K562 (cell line): ENCODE results near the gene CTNNBL1. TPM values are rescaled to one million over a fixed set of nuclear protein-coding genes. Genes with fewer than 3 reads are reported as not detected.

Experiments
- ATAC-seq: fragments of 200-7000 bp; cut with Tn5 transposase; 3 replicates; pipeline ENCODE4 v1.9.1; 2020; ENCODE audit warnings: moderate library complexity
- BruUV-seq: library from RNA; stranded (reverse); fragments of 400-500 nt; replicated peaks from 2 replicates; lab custom pipeline; 2021; lab: Mats Ljungman, UMichigan
- CTCF ChIA-PET: fragments of 300-600 bp; formaldehyde crosslinking; extraction: SDS; loops from one replicate; lab custom pipeline; 2021; ENCODE audit warnings: low intra/inter-chr PET ratio; lab: Yijun Ruan, JAX
- POLR2A ChIA-PET: fragments of 300-600, 350-650 bp; sonication (Branson Sonifier 250); formaldehyde crosslinking; extraction: SDS; loops from one replicate; lab custom pipeline; 2021; ENCODE audit warnings: antibody characterized with exemption, inconsistent platforms; lab: Yijun Ruan, JAX
- DNase-seq, 4 experiments: peaks; one replicate each; pipeline versions ENCODE4 v3.0.0 to v3.0.0-alpha.2; 2011 to 2018; ENCODE audit warnings: low spot score in 3 of 4, mixed read lengths in 3 of 4; ENCODE audit errors: extremely low read depth in 1 of 4
- FAIRE-seq: peaks from 2 replicates; lab custom pipeline; 2011; peaks lifted over from hg19 to GRCh38; lab: Jason Lieb, UNC
- H2AFZ ChIP-seq: 2 replicates; pipeline ENCODE4 v1.6.0; 2011; ENCODE audit warnings: low read depth, low read length, control low read depth, inconsistent platforms
- H3K27ac ChIP-seq: fragments of 200-600 bp; 3 replicates; pipeline ENCODE4 v1.8.0; 2011; ENCODE audit warnings: low read depth, mild to moderate bottlenecking, control low read depth, inconsistent platforms, low read length, moderate library complexity, mixed read lengths; ENCODE audit errors: extremely low read depth
- H3K27me3 ChIP-seq, 2 experiments: fragments of 300-600 bp in 1 of 2; 2 replicates in 1 of 2; 3 replicates in 1 of 2; pipeline versions ENCODE4 v1.6.0 to v1.8.0; 2011; ENCODE audit warnings: inconsistent platforms in 2 of 2, low read length in 2 of 2, mild to moderate bottlenecking in 1 of 2, mixed read lengths in 1 of 2, moderate library complexity in 1 of 2; ENCODE audit not compliant: control insufficient read depth in 2 of 2, insufficient read depth in 2 of 2
- H3K36me3 ChIP-seq: fragments of 300-600 bp; 3 replicates; pipeline ENCODE4 v1.8.0; 2011; ENCODE audit warnings: mild to moderate bottlenecking, low read length, inconsistent platforms; ENCODE audit not compliant: control insufficient read depth, insufficient read depth
- H3K4me1 ChIP-seq, 2 experiments: fragments of 200-600 bp in 1 of 2; replicated peaks in 1 of 2; 2 replicates in 1 of 2; 3 replicates in 1 of 2; pipeline versions ENCODE4 v1.5.1 to v1.8.0; 2011; ENCODE audit warnings: inconsistent platforms in 2 of 2, low read length in 2 of 2, mild to moderate bottlenecking in 1 of 2, mixed read lengths in 1 of 2, moderate library complexity in 1 of 2; ENCODE audit not compliant: control insufficient read depth in 2 of 2, insufficient read depth in 2 of 2
- H3K4me2 ChIP-seq: 2 replicates; pipeline ENCODE4 v1.6.1; 2011; ENCODE audit warnings: low read length, control low read depth, inconsistent platforms, mixed read lengths; ENCODE audit not compliant: insufficient read depth
- H3K4me3 ChIP-seq: fragments of 200-600 bp; sonication (generic), shearing (Covaris generic); 2 replicates; pipeline ENCODE4 v1.5.1; 2016; ENCODE audit warnings: control low read depth, inconsistent platforms
- H3K79me2 ChIP-seq: fragments of 200-600 bp; 3 replicates; pipeline ENCODE4 v1.8.0; 2011; ENCODE audit warnings: low read length, inconsistent platforms; ENCODE audit not compliant: control insufficient read depth, insufficient read depth
- H3K9ac ChIP-seq, 2 experiments: 2 replicates each; pipeline versions ENCODE4 v1.6.0 to v1.6.1; 2011; ENCODE audit warnings: low read depth in 2 of 2, low read length in 2 of 2, control low read depth in 1 of 2, inconsistent platforms in 1 of 2, mild to moderate bottlenecking in 1 of 2, mixed read lengths in 1 of 2; ENCODE audit not compliant: insufficient read depth in 1 of 2
- H3K9me1 ChIP-seq: one replicate; pipeline ENCODE4 v1.6.0; 2011; ENCODE audit warnings: inconsistent platforms, mild to moderate bottlenecking, low read length, moderate library complexity; ENCODE audit not compliant: control insufficient read depth, insufficient read depth
- H3K9me3 ChIP-seq: replicated peaks from 2 replicates; pipeline ENCODE4 v1.5.1; 2011; ENCODE audit warnings: low read depth, low read length, inconsistent platforms; ENCODE audit not compliant: control insufficient read depth, insufficient read depth
- H4K20me1 ChIP-seq: replicated peaks from 2 replicates; pipeline ENCODE4 v1.6.1; 2011; ENCODE audit warnings: low read length, inconsistent platforms, mixed read lengths; ENCODE audit not compliant: control insufficient read depth, insufficient read depth
- SRF ChIP-seq, 2 experiments: fragments of 250-450, 450-650 bp in 1 of 2; sonication (Bioruptor Pico) in 1 of 2; sonication (generic) in 1 of 2; formaldehyde crosslinking; IDR thresholded peaks; 2 replicates each; pipeline versions ENCODE4 v1.5.0 to v1.5.1; 2020 to 2022; ENCODE audit warnings: mild to moderate bottlenecking in 1 of 2, missing genetic modification reagents in 1 of 2
- ZNF23 ChIP-seq: fragments of 250-450 bp; sonication (Bioruptor Pico); IDR thresholded peaks from 2 replicates; pipeline ENCODE4 v1.4.0; 2020; ENCODE audit warnings: mild to moderate bottlenecking
- WGBS: fragments of 100-300 bp; shearing (Covaris generic); methylation state at CpG from one replicate; pipeline ENCODE4 v1.1.6; 2016; ENCODE audit warnings: low coverage, mixed read lengths; ENCODE audit not compliant: insufficient coverage; ENCODE audit errors: missing lambda C conversion rate; 5-methylcytosine and 5-hydroxymethylcytosine counted together
- in situ Hi-C: fragments of 300-500 bp; cut with MboI; formaldehyde crosslinking; loops from 4 replicates; pipeline ENCODE4 v1.15.0; 2018; ENCODE audit warnings: inconsistent platforms, mixed read lengths
- intact Hi-C: fragments of 100-400 bp; cut with micrococcal nuclease; formaldehyde crosslinking; loops from 2 replicates; pipeline ENCODE4 v1.14.2; 2022
- polyA plus RNA-seq, 8 experiments: library from polyadenylated mRNA; depleted of rRNA in 4 of 8; stranded (reverse) in 5 of 8; unstranded in 3 of 8; fragments of >200 nt; fragmentation: Nextera tagmentation in 2 of 8; fragmentation: Illumina TruSeq in 1 of 8; extraction: Ambion mirVana in 2 of 8; extraction: Trizol in 1 of 8; gene quantifications; 2 replicates each; pipeline versions ENCODE4 v1.2.1 to v1.2.3, GENCODE V29; 2011 to 2014; ENCODE audit warnings: inconsistent platforms in 1 of 8, missing spikeins in 1 of 8
- total RNA-seq, 7 experiments: library from RNA; depleted of rRNA in 6 of 7; stranded (reverse); fragments of >200 nt in 6 of 7; fragmentation: Illumina TruSeq in 2 of 7; extraction: Trizol in 2 of 7; gene quantifications; 2 replicates each; pipeline versions ENCODE4 v1.2.1 to v1.2.3, GENCODE V29; 2011 to 2021; ENCODE audit warnings: low replicate concordance in 1 of 7
- TF ChIP-seq, protein P1 (sequence below): fragments of 250-450 bp; sonication (Bioruptor Pico); IDR thresholded peaks from 2 replicates; pipeline ENCODE4 v1.4.0; 2020; ENCODE audit warnings: borderline replicate concordance
- TF ChIP-seq, protein P2 (sequence below), 2 experiments: fragments of 450-650 bp; IDR thresholded peaks; 2 replicates each; pipeline ENCODE4 v1.6.1; 2018; ENCODE audit warnings: mild to moderate bottlenecking in 2 of 2, low read depth in 1 of 2; ENCODE audit not compliant: partially characterized antibody in 2 of 2

CTNNBL1 gene
- total and polyA plus RNA-seq, 9 of the 15 experiments (the other 6 are each of a cell fraction or from before 2014, with no cell fraction given): 32.4 to 85.6 (median 43.6) TPM

DNA sequence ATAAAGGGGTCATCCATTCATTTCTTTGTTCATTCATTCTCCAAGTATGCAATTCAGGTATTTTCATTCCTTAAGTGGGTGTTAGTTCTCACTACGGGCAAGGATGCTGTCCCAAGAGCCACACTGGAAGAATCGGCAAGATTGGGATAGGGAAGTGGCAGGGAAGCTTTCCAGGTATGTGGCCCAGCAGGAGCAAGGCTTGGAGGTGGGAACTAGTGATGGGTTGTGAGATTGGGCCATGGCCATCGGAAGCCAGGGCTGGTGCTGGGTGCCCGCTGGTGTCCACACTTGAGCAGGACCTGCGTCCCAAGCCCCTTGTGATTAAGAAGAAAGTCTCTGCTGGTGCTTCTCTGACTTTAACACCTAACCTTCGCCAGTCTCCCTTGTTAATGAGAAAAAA is 224.2 kb downstream of the CTNNBL1 start:
- DNase-seq (no peak), FAIRE-seq (no peak), ATAC-seq (no peak)
- H3K9me1 ChIP-seq: peaks cover 3% of the 10 kb centered on the region
- in situ Hi-C loops (no loop called here), intact Hi-C loops (no loop called here)
- H3K4me1 ChIP-seq: peaks cover 0 to 13% of the 10 kb centered on the region in 2 experiments; a peak in 2 of 5 replicates
- 4% methylated on average over 6 of the region's 6 CpGs for WGBS
- H2AFZ ChIP-seq: no peak overlapping the region
- no peaks in the 10 kb centered on the region for H3K36me3 ChIP-seq
- BruUV-seq: no TSS peak
- ChIA-PET POLR2A (no interaction called here), CTCF (no interaction called here)
- H3K9ac ChIP-seq: no peak overlapping the region
- TF ChIP-seq ZNF23 (CRISPR knock-in tag) (no peak), SRF (CRISPR knock-in tag; IDR thresholded peaks at IDR 0.05) (no peak)
- TF ChIP-seq, protein P1, sequence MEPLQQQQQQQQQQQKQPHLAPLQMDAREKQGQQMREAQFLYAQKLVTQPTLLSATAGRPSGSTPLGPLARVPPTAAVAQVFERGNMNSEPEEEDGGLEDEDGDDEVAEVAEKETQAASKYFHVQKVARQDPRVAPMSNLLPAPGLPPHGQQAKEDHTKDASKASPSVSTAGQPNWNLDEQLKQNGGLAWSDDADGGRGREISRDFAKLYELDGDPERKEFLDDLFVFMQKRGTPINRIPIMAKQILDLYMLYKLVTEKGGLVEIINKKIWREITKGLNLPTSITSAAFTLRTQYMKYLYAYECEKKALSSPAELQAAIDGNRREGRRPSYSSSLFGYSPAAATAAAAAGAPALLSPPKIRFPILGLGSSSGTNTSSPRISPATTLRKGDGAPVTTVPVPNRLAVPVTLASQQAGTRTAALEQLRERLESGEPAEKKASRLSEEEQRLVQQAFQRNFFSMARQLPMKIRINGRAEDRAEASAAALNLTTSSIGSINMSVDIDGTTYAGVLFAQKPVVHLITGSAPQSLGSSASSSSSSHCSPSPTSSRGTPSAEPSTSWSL (CRISPR knock-in tag): no peak
- TF ChIP-seq, protein P2, sequence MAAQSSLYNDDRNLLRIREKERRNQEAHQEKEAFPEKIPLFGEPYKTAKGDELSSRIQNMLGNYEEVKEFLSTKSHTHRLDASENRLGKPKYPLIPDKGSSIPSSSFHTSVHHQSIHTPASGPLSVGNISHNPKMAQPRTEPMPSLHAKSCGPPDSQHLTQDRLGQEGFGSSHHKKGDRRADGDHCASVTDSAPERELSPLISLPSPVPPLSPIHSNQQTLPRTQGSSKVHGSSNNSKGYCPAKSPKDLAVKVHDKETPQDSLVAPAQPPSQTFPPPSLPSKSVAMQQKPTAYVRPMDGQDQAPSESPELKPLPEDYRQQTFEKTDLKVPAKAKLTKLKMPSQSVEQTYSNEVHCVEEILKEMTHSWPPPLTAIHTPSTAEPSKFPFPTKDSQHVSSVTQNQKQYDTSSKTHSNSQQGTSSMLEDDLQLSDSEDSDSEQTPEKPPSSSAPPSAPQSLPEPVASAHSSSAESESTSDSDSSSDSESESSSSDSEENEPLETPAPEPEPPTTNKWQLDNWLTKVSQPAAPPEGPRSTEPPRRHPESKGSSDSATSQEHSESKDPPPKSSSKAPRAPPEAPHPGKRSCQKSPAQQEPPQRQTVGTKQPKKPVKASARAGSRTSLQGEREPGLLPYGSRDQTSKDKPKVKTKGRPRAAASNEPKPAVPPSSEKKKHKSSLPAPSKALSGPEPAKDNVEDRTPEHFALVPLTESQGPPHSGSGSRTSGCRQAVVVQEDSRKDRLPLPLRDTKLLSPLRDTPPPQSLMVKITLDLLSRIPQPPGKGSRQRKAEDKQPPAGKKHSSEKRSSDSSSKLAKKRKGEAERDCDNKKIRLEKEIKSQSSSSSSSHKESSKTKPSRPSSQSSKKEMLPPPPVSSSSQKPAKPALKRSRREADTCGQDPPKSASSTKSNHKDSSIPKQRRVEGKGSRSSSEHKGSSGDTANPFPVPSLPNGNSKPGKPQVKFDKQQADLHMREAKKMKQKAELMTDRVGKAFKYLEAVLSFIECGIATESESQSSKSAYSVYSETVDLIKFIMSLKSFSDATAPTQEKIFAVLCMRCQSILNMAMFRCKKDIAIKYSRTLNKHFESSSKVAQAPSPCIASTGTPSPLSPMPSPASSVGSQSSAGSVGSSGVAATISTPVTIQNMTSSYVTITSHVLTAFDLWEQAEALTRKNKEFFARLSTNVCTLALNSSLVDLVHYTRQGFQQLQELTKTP (IDR thresholded peaks at IDR 0.05; ENCODE audit: low read depth in 1 of 2, partially characterized antibody in 2 of 2): no peak
- H3K4me2 ChIP-seq: no peak overlapping the region
- H4K20me1 ChIP-seq: peaks cover 3% of the 10 kb centered on the region; the same call in 1 of the 2 replicates
- no peaks in the 10 kb centered on the region for H3K79me2 ChIP-seq
- H3K9me3 ChIP-seq: no peaks in the 10 kb centered on the region
- peaks cover 50 to 91% of the 10 kb centered on the region in 2 experiments for H3K27me3 ChIP-seq
- no peak overlapping the region for H3K27ac ChIP-seq
- H3K4me3 ChIP-seq: no peak overlapping the region
